CD4-positive, alpha-beta memory T cell (primary cell): ENCODE results near the gene CCSER1. TPM values are rescaled to one million over a fixed set of nuclear protein-coding genes. Genes with fewer than 3 reads are reported as not detected.

ENCODE experiments used
- CTCF ChIA-PET: fragments of 350-600 bp; sonication (Branson Sonifier 250); formaldehyde crosslinking; loops from one replicate; lab custom pipeline; 2021; ENCODE audit warnings: inconsistent platforms; ENCODE audit not compliant: partially characterized antibody; lab: Charles Lee
- POLR2A ChIA-PET: fragments of 350-600 bp; sonication (Branson Sonifier 250); formaldehyde crosslinking; loops from one replicate; lab custom pipeline; 2021; ENCODE audit not compliant: partially characterized antibody; lab: Charles Lee
- DNase-seq, 5 donors: peaks; one replicate each; pipeline versions ENCODE4 v3.0.0 to v3.0.0-alpha.2; 2020 to 2022; ENCODE audit warnings: mixed read lengths in 1 of 5
- H3K27ac ChIP-seq: one replicate; pipeline ENCODE4 v1.7.0; 2013; ENCODE audit warnings: low read depth, low read length
- H3K27me3 ChIP-seq: 2 replicates; pipeline ENCODE4 v1.7.0; 2013; ENCODE audit warnings: mild to moderate bottlenecking, low read length, moderate library complexity; ENCODE audit not compliant: insufficient read depth
- H3K36me3 ChIP-seq: 2 replicates; pipeline ENCODE4 v1.7.0; 2013; ENCODE audit warnings: mild to moderate bottlenecking, low read length, moderate library complexity; ENCODE audit not compliant: insufficient read depth
- H3K4me1 ChIP-seq: 2 replicates; pipeline ENCODE4 v1.7.0; 2013; ENCODE audit warnings: mild to moderate bottlenecking, low read length, moderate library complexity; ENCODE audit not compliant: insufficient read depth
- H3K4me3 ChIP-seq, 2 donors: one replicate each; pipeline ENCODE4 v1.7.0; 2013; ENCODE audit warnings: low read length in 2 of 2, mild to moderate bottlenecking in 1 of 2
- H3K9me3 ChIP-seq, 2 donors: one replicate each; pipeline ENCODE4 v1.7.0; 2013; ENCODE audit warnings: low read length in 2 of 2, control low read depth in 1 of 2; ENCODE audit not compliant: control insufficient read depth in 1 of 2
- H3K27ac Mint-ChIP-seq, 7 donors: one replicate each; pipeline ENCODE4 v1.8.0; 2020 to 2021; ENCODE audit warnings: mixed read lengths in 7 of 7, mild to moderate bottlenecking in 6 of 7, inconsistent platforms in 3 of 7, moderate library complexity in 3 of 7
- H3K27me3 Mint-ChIP-seq, 2 donors: one replicate each; pipeline ENCODE4 v1.8.0; 2020 to 2021; ENCODE audit warnings: mixed read lengths in 2 of 2
- H3K36me3 Mint-ChIP-seq, 2 donors: one replicate each; pipeline ENCODE4 v1.8.0; 2020 to 2021; ENCODE audit warnings: mixed read lengths in 2 of 2, inconsistent platforms in 1 of 2, mild to moderate bottlenecking in 1 of 2
- H3K4me1 Mint-ChIP-seq, 4 donors: one replicate each; pipeline ENCODE4 v1.8.0; 2020 to 2021; ENCODE audit warnings: mixed read lengths in 4 of 4, mild to moderate bottlenecking in 1 of 4
- H3K4me3 Mint-ChIP-seq, 8 donors: one replicate each; pipeline ENCODE4 v1.8.0; 2020 to 2021; ENCODE audit warnings: mixed read lengths in 8 of 8, mild to moderate bottlenecking in 7 of 8, moderate library complexity in 6 of 8, inconsistent platforms in 3 of 8
- H3K9me3 Mint-ChIP-seq, 8 donors: one replicate each; pipeline ENCODE4 v1.8.0; 2020 to 2021; ENCODE audit warnings: mixed read lengths in 8 of 8, mild to moderate bottlenecking in 5 of 8, inconsistent platforms in 3 of 8, moderate library complexity in 1 of 8
- intact Hi-C: fragments of 100-400 bp; cut with micrococcal nuclease; formaldehyde crosslinking; loops from one replicate; pipeline ENCODE4 v1.15.1; 2023
- polyA plus RNA-seq, 2 donors: library from polyadenylated mRNA; unstranded; fragments of 300-500 nt; fragmentation: Illumina TruSeq; gene quantifications; one replicate each; pipeline ENCODE4 v1.2.3, GENCODE V29; 2021
- total RNA-seq, 2 experiments: library from RNA; stranded (reverse); gene quantifications; one replicate each; pipeline ENCODE4 v1.2.3, GENCODE V29; 2021

Gene CCSER1
- total and polyA plus RNA-seq, 4 experiments from 2014 or later, result 0.47 to 2.0 (median 1.7) TPM; not detected in 1

DNA sequence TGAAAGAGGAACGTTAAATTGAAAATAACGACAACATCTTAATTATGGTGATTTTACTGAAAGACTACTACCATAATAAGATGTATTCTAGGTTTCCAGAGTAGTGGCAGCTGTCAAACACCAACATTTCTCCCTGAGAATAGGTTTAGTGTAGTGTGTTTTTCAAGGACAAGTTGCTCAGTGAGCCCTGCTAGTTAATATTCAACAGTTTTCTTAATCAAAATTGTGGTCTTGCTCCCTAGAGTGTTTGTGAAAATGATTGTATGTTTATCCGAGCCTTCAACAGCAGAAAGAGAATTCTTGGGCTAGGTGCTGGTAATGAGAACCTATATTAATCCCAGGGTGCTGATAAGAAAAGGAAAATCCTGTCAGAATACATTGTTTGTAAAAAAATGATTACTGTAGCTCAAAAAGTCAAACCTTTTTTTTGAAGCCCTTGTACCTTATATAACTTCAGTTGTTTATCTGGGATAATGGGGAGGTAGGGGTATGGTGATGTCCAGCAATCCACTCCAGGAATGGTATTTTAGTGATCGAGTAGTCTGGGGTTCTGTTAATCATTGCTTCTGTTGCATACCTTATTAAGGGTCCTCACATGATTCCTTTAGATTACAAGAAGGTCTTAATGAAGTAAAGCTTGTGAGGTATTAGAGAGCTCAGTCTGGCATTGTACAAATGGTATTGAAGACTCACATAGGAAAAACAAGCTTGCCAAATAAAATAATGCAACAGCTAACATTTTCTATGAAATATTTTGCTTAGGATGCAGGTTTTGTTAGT is 110.7 kb downstream of the CCSER1 start:
- ChIA-PET POLR2A (no interaction called here), CTCF (no interaction called here)
- Mint-ChIP-seq H3K36me3 (no peaks in the 10 kb centered on the region), H3K9me3 (peaks cover 0 to 4% (median 0%) of the 10 kb centered on the region in 8 donors), H3K27me3 (no peaks in the 10 kb centered on the region), H3K4me3 (no peak overlapping the region), H3K27ac (no peak overlapping the region), H3K4me1 (no peaks in the 10 kb centered on the region)
- no peaks in the 10 kb centered on the region for H3K36me3 ChIP-seq
- no peaks in the 10 kb centered on the region for H3K27me3 ChIP-seq
- H3K4me1 ChIP-seq, result no peaks in the 10 kb centered on the region
- no peak overlapping the region for H3K27ac ChIP-seq
- H3K4me3 ChIP-seq, result no peak overlapping the region
- DNase-seq, result no peak
- intact Hi-C loops, result no loop called here
- H3K9me3 ChIP-seq, result no peaks in the 10 kb centered on the region

DNA sequence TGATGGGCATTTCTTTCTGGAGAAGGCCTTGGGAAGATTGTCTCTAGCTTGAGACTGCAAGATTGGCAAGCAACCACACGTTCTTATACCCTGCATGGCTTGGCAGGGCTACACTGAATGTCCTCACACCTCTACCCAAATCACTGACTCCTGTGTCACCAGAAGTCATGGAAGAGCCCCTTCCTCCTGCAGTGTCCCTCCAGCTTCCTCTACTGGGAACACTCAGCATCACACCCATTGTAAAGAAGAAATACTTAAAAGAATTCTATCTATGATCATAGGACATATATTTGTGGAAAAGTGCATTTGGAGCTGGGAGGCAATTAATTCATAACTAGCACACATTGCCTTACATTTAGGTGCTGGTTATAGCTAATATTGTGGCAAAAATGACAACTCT is 113.1 kb downstream of the CCSER1 start:
- Histone ChIP-seq H3K27ac (no peak overlapping the region), H3K27me3 (no peaks in the 10 kb centered on the region), H3K4me1 (no peaks in the 10 kb centered on the region), H3K36me3 (no peaks in the 10 kb centered on the region), H3K4me3 (no peak overlapping the region), H3K9me3 (no peaks in the 10 kb centered on the region)
- ChIA-PET POLR2A (no interaction called here), CTCF (no interaction called here)
- H3K4me3 Mint-ChIP-seq, result no peak overlapping the region
- no peaks in the 10 kb centered on the region for H3K9me3 Mint-ChIP-seq
- H3K4me1 Mint-ChIP-seq, result no peaks in the 10 kb centered on the region
- no peaks in the 10 kb centered on the region for H3K36me3 Mint-ChIP-seq
- intact Hi-C loops, result no loop called here
- no peak overlapping the region for H3K27ac Mint-ChIP-seq
- no peaks in the 10 kb centered on the region for H3K27me3 Mint-ChIP-seq
- no peak for DNase-seq

DNA sequence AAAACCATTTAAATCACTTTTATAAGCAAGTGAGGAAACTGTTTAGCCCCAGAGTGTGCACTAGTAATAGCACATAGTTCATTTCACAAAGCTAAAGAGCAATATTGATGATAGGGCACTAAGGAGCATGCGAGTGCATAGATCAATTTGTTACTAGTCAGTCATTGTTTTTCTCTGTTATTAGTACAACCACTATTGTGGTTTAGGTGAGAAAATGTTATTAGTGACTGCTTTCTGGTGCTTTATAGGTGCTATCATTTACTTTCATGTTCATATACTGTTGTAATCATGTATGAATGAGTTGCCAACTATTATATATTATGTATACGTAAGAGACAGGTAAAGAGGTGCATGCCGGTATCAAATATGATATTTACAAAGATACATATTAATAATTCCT is 113.8 kb downstream of the CCSER1 start:
- Mint-ChIP-seq H3K27ac (no peak overlapping the region), H3K4me1 (no peaks in the 10 kb centered on the region), H3K4me3 (no peak overlapping the region), H3K36me3 (no peaks in the 10 kb centered on the region), H3K27me3 (no peaks in the 10 kb centered on the region), H3K9me3 (no peaks in the 10 kb centered on the region)
- Histone ChIP-seq H3K27me3 (no peaks in the 10 kb centered on the region), H3K9me3 (no peaks in the 10 kb centered on the region), H3K4me3 (no peak overlapping the region), H3K4me1 (no peaks in the 10 kb centered on the region), H3K27ac (no peak overlapping the region), H3K36me3 (no peaks in the 10 kb centered on the region)
- intact Hi-C loops, result no loop called here
- CTCF ChIA-PET, result no interaction called here
- POLR2A ChIA-PET, result no interaction called here
- DNase-seq, result no peak

DNA sequence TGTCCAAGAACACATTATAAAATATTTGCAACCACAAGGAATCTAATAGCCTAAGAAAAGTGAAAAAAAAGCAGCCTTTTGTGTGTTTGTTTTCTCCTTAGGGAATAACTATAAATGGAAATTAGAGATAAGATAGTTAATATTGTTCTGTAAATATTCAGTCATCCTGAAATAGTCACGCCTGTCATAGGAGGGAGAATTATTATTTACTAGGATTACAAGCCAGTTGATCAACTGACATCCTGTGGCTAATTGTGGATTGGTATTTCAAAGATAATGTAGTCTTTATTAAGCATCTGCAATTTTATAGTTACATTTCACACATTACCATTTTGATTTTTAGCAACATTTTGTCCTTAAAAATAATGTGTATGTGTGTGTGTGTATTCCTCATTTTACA is 118.6 kb downstream of the CCSER1 start:
- no peaks in the 10 kb centered on the region for H3K36me3 ChIP-seq
- no peaks in the 10 kb centered on the region for H3K27me3 ChIP-seq
- Mint-ChIP-seq H3K4me1 (no peaks in the 10 kb centered on the region), H3K36me3 (no peaks in the 10 kb centered on the region), H3K9me3 (no peaks in the 10 kb centered on the region), H3K27ac (no peak overlapping the region), H3K4me3 (no peak overlapping the region), H3K27me3 (no peaks in the 10 kb centered on the region)
- H3K4me1 ChIP-seq, result no peaks in the 10 kb centered on the region
- CTCF ChIA-PET, result no interaction called here
- intact Hi-C loops, result no loop called here
- no peak overlapping the region for H3K4me3 ChIP-seq
- POLR2A ChIA-PET, result no interaction called here
- no peak overlapping the region for H3K27ac ChIP-seq
- H3K9me3 ChIP-seq, result no peaks in the 10 kb centered on the region
- no peak for DNase-seq

DNA sequence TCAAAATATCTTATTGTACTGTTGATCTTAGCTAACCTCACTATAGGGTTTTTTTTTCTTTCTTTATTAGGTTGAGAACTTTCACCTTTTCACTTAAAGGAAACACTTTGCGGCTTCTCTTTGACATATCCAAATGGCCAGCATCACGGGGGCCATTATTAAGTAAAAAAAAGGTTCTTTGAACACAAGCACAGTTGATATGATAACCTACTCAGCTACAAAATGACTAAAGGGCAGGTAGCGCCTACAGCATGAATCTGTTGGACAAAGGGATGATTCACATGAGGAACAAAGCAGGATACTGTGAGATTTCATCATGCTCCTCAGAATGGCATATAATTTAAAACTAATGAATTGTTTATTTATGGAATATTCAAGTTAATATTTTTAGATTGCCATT is 119.6 kb downstream of the CCSER1 start:
- Histone ChIP-seq H3K27ac (no peak overlapping the region), H3K36me3 (no peaks in the 10 kb centered on the region), H3K27me3 (no peaks in the 10 kb centered on the region), H3K4me3 (no peak overlapping the region), H3K4me1 (no peaks in the 10 kb centered on the region), H3K9me3 (no peaks in the 10 kb centered on the region)
- Mint-ChIP-seq H3K9me3 (no peaks in the 10 kb centered on the region), H3K36me3 (no peaks in the 10 kb centered on the region), H3K27ac (no peak overlapping the region), H3K27me3 (no peaks in the 10 kb centered on the region), H3K4me1 (no peaks in the 10 kb centered on the region), H3K4me3 (no peak overlapping the region)
- CTCF ChIA-PET, result no interaction called here
- POLR2A ChIA-PET, result no interaction called here
- no peak for DNase-seq
- intact Hi-C loops, result no loop called here

DNA sequence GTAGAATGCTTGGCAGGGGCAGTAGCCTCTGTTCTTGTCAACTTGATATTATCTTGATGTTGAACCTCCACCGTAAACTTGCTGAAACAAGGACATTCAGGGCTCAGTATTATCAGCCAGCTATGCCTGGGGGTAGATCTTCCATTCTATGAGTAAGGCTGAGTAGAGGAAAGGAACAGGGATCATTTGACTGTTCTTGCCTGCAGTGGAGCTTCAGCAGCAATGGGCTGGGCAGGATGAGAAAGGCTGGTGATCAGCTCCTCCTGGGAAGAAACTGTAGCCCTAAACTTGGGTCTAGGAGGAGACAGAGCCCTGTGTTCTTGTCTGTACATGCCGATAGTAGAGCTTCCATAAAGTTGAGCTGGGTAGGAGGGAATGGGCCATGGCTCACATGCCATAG is 127.2 kb downstream of the CCSER1 start:
- H3K4me1 Mint-ChIP-seq, result no peaks in the 10 kb centered on the region

DNA sequence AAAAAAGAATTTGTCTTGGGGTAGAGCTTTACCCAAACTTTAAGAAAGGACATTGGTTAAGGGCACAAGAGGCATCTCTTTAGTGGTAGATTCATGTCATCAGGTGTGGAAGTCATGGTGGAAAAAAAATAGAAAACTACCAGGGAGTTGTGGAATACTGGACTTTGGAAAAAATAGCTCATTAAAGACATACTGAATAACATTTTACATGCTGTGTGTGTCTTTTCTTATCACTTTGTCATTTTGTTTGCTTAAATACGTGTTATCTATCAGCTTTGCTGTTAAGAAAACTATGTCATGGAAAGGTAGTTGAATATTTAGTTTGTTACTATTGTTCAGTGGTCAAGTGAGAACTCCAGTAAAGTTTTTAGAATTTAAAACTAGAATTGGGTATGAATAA is 147.0 kb downstream of the CCSER1 start:
- H3K4me3 ChIP-seq, result no peak overlapping the region
- H3K4me1 ChIP-seq, result no peaks in the 10 kb centered on the region
- no peaks in the 10 kb centered on the region for H3K36me3 ChIP-seq
- Mint-ChIP-seq H3K4me1 (no peaks in the 10 kb centered on the region), H3K9me3 (peaks cover 3 to 16% (median 6%) of the 10 kb centered on the region in 8 donors), H3K27me3 (no peaks in the 10 kb centered on the region), H3K4me3 (no peak overlapping the region), H3K36me3 (no peaks in the 10 kb centered on the region), H3K27ac (no peak overlapping the region)
- no peak overlapping the region for H3K27ac ChIP-seq
- H3K27me3 ChIP-seq, result no peaks in the 10 kb centered on the region
- H3K9me3 ChIP-seq, result no peaks in the 10 kb centered on the region
- no peak for DNase-seq
- ChIA-PET CTCF (no interaction called here), POLR2A (no interaction called here)
- intact Hi-C loops, result no loop called here

More for the DNA sequence above, 127.2 kb downstream of the CCSER1 start:
- Mint-ChIP-seq H3K36me3 (no peaks in the 10 kb centered on the region), H3K27me3 (no peaks in the 10 kb centered on the region), H3K4me3 (no peak overlapping the region), H3K9me3 (peaks cover 0 to 2% (median 0%) of the 10 kb centered on the region in 8 donors), H3K27ac (no peak overlapping the region)
- no peaks in the 10 kb centered on the region for H3K36me3 ChIP-seq
- POLR2A ChIA-PET, result no interaction called here
- H3K4me1 ChIP-seq, result no peaks in the 10 kb centered on the region
- H3K27me3 ChIP-seq, result no peaks in the 10 kb centered on the region
- CTCF ChIA-PET, result no interaction called here
- no peak for DNase-seq
- intact Hi-C loops, result no loop called here
- H3K4me3 ChIP-seq, result no peak overlapping the region
- no peaks in the 10 kb centered on the region for H3K9me3 ChIP-seq
- no peak overlapping the region for H3K27ac ChIP-seq
